IPS-18c (cell line): Measurements from ENCODE around the gene NAV3.
"Not testable (repeated sequence)": the region's sequence is repeated elsewhere in the genome, so short reads cannot be mapped to it uniquely, and the experiment has no call there.

ENCODE experiments used
- H3K4me3 ChIP-seq: 2 replicates; pipeline ENCODE4 v1.7.0; 2013; ENCODE audit warnings: low read depth, mild to moderate bottlenecking, low read length, moderate library complexity; ENCODE audit not compliant: insufficient read depth
- H3K9me3 ChIP-seq: one replicate; pipeline ENCODE4 v1.6.1; 2013; ENCODE audit warnings: mild to moderate bottlenecking, low read length, moderate library complexity; ENCODE audit not compliant: control insufficient read depth, insufficient read depth

Gene NAV3

GRCh38 chr12:78101113-78101876 is 270.6 kb downstream of the NAV3 start:
- Histone ChIP-seq H3K4me3 (no peak overlapping the region), H3K9me3 (no peaks in the 10 kb centered on the region)

GRCh38 chr12:78101946-78102635 is 271.4 kb downstream of the NAV3 start:
- H3K4me3 ChIP-seq = no peak overlapping the region
- no peaks in the 10 kb centered on the region for H3K9me3 ChIP-seq

- not testable (repeated sequence) for H3K4me3 ChIP-seq, H3K9me3 ChIP-seq
Observed at GRCh38 chr12:78102801-78103200, 272.1 kb downstream of the NAV3 start.

- Histone ChIP-seq H3K9me3 (peaks cover 4% of the 10 kb centered on the region), H3K4me3 (no peak overlapping the region)
Observed at GRCh38 chr12:78115889-78116288, 285.2 kb downstream of the NAV3 start.

- H3K4me3 ChIP-seq = no peak overlapping the region
- peaks cover 4% of the 10 kb centered on the region for H3K9me3 ChIP-seq
Observed at GRCh38 chr12:78118036-78118435, 287.3 kb downstream of the NAV3 start.

- H3K4me3 ChIP-seq = no peak overlapping the region
- no peaks in the 10 kb centered on the region for H3K9me3 ChIP-seq
Observed at GRCh38 chr12:78118486-78118885, 287.8 kb downstream of the NAV3 start.

GRCh38 chr12:78119351-78119918 is 288.7 kb downstream of the NAV3 start:
- Histone ChIP-seq H3K9me3 (no peaks in the 10 kb centered on the region), H3K4me3 (no peak overlapping the region)

- H3K9me3 ChIP-seq = no peaks in the 10 kb centered on the region
- H3K4me3 ChIP-seq = no peak overlapping the region
Observed at GRCh38 chr12:78120306-78120705, 289.6 kb downstream of the NAV3 start.

GRCh38 chr12:78120866-78121560 is 290.3 kb downstream of the NAV3 start:
- Histone ChIP-seq H3K9me3 (no peaks in the 10 kb centered on the region), H3K4me3 (no peak overlapping the region)

GRCh38 chr12:78121969-78122610 is 291.4 kb downstream of the NAV3 start:
- no peak overlapping the region for H3K4me3 ChIP-seq

GRCh38 chr12:78128211-78128610 is 297.5 kb downstream of the NAV3 start:
- Histone ChIP-seq H3K4me3 (no peak overlapping the region), H3K9me3 (no peaks in the 10 kb centered on the region)

More at GRCh38 chr12:78121969-78122610, 291.4 kb downstream of the NAV3 start:
- no peaks in the 10 kb centered on the region for H3K9me3 ChIP-seq

GRCh38 chr12:78143717-78144116 is 313.0 kb downstream of the NAV3 start:
- Histone ChIP-seq H3K4me3 (no peak overlapping the region), H3K9me3 (no peaks in the 10 kb centered on the region)

GRCh38 chr12:78145398-78145797 is 314.7 kb downstream of the NAV3 start:
- no peak overlapping the region for H3K4me3 ChIP-seq
- H3K9me3 ChIP-seq = no peaks in the 10 kb centered on the region

- H3K4me3 ChIP-seq = no peak overlapping the region
- H3K9me3 ChIP-seq = no peaks in the 10 kb centered on the region
Observed at GRCh38 chr12:78146365-78146772, 315.7 kb downstream of the NAV3 start.

GRCh38 chr12:78149459-78149858 is 318.8 kb downstream of the NAV3 start:
- no peak overlapping the region for H3K4me3 ChIP-seq
- no peaks in the 10 kb centered on the region for H3K9me3 ChIP-seq

- Histone ChIP-seq H3K9me3 (no peaks in the 10 kb centered on the region), H3K4me3 (no peak overlapping the region)
Observed at GRCh38 chr12:78155546-78155945, 324.9 kb downstream of the NAV3 start.

GRCh38 chr12:78156751-78157150 is 326.1 kb downstream of the NAV3 start:
- Histone ChIP-seq H3K9me3 (no peaks in the 10 kb centered on the region), H3K4me3 (no peak overlapping the region)
